ENCODE results near the gene PNPLA2.

The PNPLA2 gene

GRCh38 chr11:786235-787083 lies 32.3 kb upstream of the PNPLA2 start:
- no peak for DNase-seq

DNA sequence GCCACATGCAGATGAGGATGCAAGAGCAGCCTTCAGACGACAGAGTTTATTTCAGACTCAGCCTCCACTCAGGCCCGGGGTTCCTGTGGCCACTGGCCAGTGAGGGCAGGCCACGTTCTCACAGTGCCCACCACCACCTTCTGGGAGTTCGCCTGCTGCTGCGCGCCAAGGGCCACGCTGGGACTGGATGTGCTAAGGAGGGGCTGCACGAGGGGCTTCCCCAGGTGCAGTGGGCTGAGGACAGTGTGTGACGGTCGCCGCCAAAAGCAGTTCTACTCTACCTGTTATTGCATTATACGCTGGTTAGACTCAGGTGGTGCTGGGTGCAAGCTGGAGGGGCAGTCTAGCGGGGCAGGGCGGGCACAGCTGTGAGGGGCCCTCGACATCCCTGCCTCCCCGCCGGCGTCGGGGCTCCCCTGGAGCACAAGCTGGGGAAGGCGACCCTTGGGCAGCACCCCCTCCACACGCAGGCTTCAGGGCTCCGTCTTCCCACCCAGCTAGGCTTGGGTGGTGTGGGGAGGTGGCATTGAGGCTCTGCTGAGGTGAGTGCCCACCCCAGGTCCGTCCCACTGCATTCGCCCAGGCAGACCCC lies 31.5 kb upstream of the PNPLA2 start:
- no peak for DNase-seq

DNA sequence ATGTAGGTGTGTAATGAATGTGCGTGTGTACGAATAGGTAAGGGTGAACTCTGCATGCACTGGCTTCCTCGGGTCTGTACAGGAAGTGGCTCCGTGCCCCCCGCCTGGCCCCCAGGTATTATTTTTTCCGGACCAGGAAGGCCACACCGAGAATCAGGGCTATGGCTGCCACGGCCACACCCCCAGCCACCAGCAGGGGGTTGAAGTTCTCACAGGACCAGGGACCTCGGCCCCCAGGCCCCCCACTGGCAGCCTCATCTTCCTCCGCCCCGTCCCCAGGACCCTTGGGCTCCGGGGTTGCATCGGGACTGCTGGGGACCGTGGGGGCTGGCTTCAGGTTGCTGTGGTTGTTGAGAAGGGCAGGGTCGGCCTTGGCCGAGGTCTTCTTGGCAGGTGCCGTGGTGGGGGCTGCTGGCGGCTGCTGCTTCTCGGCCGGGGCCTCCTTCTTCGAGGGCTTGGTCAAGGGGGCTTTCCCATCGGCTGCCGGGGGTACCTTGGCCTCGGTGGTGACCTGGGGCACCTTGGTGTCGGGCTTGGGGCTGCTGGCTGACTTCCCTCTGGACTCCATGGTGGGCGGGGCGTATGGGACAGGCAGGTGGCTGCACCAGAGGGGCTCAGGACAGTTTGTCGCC lies 30.6 kb upstream of the PNPLA2 start:
- no peak for DNase-seq

DNA sequence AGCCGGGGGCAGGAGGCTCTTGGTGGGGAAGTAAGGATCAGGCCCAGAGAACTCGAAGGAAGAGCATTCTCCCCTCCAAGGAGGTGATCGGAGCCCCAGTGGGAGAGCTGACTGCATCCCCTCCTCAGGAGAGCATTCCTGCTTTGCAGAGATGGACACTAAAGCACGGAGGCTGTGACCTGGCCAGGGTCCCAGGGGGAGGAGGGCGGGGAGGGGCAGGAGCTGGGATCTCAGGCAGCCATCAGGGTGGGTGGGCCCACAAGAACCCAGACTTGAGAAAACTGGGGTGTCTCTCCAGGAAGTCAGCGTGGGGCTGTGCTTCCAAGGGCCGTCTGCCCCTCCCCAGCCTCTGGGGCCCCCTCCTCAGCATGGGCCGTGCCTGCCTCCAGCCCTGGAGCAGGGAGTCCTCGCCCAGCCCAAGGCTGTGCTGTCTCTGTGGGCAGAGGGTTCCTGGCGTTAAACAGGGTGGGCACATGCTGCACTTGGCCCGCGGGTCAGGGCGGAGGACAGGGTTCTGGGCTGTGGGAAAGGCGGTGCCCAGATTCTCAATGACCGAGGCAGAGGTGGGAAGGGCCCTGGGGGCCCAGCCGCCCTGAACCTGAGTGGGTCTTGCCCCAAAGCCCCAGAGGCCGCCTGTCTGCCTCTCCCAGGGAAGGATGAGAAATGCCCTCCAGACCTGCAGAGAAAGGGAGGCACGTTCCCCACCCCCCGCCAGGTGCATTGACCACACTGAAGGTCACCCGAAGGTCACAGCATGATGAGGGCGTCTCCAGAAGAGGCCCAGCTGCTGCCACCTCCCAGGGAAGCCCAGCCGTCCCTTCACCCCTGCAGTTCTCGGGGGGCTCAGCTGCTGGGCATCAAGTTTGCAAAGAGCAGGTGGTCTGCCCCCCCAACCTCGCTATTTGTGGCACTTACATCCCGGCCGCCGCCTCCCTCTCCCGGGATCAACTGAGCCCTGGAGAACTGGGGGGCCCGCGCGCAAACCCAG lies 29.5 kb upstream of the PNPLA2 start:
- DNase-seq: no peak

DNA sequence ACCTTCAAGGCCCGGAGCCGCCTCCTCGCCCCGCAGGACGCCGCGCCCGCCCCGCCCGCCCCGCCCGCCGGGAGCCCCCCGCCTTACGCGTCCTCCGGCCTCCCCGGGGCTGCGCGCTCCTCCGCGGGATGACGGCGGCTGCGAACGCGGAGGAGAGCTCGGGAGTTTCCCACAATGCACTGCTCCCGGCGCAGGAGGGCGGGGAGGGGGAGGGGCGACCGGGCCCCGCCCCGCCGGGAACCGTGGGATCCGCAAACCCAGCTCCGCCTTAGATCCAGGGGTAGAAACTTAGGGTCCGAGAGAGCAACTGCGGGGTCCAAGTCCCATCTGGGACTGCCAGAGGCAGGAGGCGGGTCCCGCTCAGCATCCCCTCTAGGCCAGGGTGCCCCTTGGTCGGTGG lies 28.8 kb upstream of the PNPLA2 start, which contains the start of gene CEND1:
TSS of gene CEND1 (minus strand) at position 148 of the 400 bp plus-strand sequence. CDS start 1,514 bp downstream, outside the sequence.
- DNase-seq: peak; percentile 73 to 80

DNA sequence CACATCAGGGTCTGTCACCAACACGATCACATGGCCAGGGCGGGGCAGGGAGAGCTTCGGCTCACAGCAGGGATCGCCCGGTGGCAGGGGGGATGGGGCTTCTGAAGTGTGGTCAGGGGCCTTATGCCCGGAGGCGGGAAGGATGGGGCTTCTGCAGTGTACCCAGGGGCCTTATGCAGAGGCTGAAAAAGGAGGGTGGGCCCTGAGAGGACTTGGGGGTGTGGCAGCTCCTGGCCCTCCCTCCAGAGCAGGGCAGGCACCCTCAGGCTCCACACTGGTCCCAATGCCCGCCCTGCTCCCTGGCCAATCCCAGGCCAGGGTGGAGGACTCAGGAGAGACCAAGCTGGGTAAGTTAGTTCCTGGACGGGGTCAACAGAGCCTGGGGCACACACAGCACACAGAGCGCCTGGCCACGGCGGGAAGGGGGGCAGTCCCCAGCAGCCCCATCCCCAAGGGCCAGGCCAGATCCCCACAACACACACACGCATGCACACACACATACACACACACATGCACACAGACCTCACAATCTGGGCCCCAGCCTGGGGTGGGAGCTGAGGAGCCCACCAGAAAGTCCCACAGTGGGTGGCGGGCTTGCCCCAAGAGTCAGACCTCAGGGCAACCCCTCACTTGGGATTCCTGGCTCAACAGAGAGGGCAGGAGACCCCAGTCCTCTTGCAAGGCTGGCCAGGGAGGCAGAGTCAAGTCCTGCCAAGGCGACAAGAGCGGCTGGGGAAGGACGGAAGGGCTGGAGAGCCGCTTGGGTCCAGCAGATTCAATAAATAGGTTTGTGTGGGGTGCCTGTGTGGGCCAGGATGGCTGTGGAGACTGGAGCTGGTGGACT lies 27.8 kb upstream of the PNPLA2 start:
- DNase-seq: no peak

GRCh38 chr11:791658-792534 lies 26.8 kb upstream of the PNPLA2 start:
- no peak for DNase-seq

- DNase-seq: no peak
These were observed 26.2 kb upstream of the PNPLA2 start for GRCh38 chr11:792535-792821.

GRCh38 chr11:792873-793272 lies 25.8 kb upstream of the PNPLA2 start:
- no peak for DNase-seq

DNA sequence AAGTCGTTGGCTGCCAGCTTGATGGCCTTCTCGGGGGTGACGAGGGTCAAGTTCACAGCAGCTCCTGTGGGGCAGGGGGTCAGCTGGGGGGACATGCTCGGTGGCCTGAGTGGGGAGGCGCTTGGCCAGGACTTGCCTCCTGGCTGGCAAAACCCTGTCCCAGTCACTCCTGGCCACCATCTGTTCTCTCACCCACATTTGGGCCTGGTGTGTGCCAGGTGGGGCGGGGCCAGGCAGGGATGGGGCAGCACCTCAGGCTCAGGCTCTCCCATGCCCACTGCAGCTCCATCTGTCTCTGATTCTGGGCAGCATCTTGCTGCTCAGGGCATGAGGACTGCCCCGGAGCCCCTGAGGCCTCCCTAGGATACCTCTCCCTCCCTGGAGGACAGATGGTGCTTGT lies 25.2 kb upstream of the PNPLA2 start:
- DNase-seq: no peak

GRCh38 chr11:794013-794765 lies 24.5 kb upstream of the PNPLA2 start:
- no peak for DNase-seq

- DNase-seq: no peak
These were observed 23.7 kb upstream of the PNPLA2 start for GRCh38 chr11:794766-795633.

- peak; percentile 88 to 91 for DNase-seq
These were observed 22.8 kb upstream of the PNPLA2 start for GRCh38 chr11:795634-796564.

GRCh38 chr11:796565-797295 lies 22.0 kb upstream of the PNPLA2 start:
- DNase-seq: no peak

DNA sequence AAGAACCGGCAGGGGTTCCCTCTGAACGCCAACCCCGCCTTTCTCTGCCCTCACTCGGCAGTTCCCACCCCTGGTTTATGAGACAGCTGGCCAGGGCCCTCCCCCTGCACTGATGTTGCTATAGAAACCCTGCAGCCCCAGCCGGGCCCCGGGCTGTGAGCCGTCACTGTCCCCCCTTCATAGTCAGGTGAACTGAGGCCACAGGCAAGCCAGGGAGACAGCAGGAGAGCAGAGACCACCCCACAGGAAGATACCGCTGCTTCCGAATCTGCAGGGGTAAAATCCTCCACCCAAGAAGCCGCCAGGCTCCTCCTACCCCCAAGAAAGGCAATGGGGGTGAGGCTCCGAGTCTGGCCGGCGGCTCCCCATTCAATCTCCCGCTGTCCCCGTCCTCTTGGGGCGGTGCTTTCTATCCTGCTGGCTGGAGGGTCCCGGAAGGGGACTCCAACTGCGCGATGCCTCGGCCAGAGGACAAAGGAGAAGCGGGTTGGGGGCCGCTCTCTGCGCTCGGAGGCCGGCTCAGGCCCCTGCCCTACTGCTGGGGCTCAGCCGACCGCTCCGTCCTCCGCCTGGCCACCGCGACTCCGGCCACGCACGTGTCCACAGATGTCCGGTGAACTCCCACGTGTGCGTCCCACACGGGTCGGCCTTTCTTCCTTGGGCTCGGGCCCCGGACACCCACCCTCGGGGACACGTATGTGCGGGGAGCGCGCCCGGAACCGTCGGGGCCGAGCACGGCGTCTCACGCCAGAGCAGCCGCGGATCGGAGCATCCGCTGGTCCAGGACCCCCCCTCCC lies 21.2 kb upstream of the PNPLA2 start:
- DNase-seq: peak; percentile 82 to 88

- peak; percentile 91 to 93 for DNase-seq
These were observed 20.5 kb upstream of the PNPLA2 start, which contains the start of gene SLC25A22 for GRCh38 chr11:798093-798713. Gene SLC25A22, minus strand, starts transcription at chr11:798281. Its CDS starts 3,275 bp downstream, at chr11:795006.
